ENCODE data around the gene TLK2.

- no peak for TF ChIP-seq CTCF (IDR thresholded peaks at IDR 0.05)
- TF ChIP-seq ZFX (IDR thresholded peaks at IDR 0.05; ENCODE audit: borderline replicate concordance) = no peak
Measured at GRCh38 chr17:62621223-62621622, 142.6 kb downstream of the TLK2 start.
